ENCODE measurements around the gene SGSM2.

The SGSM2 gene

DNA sequence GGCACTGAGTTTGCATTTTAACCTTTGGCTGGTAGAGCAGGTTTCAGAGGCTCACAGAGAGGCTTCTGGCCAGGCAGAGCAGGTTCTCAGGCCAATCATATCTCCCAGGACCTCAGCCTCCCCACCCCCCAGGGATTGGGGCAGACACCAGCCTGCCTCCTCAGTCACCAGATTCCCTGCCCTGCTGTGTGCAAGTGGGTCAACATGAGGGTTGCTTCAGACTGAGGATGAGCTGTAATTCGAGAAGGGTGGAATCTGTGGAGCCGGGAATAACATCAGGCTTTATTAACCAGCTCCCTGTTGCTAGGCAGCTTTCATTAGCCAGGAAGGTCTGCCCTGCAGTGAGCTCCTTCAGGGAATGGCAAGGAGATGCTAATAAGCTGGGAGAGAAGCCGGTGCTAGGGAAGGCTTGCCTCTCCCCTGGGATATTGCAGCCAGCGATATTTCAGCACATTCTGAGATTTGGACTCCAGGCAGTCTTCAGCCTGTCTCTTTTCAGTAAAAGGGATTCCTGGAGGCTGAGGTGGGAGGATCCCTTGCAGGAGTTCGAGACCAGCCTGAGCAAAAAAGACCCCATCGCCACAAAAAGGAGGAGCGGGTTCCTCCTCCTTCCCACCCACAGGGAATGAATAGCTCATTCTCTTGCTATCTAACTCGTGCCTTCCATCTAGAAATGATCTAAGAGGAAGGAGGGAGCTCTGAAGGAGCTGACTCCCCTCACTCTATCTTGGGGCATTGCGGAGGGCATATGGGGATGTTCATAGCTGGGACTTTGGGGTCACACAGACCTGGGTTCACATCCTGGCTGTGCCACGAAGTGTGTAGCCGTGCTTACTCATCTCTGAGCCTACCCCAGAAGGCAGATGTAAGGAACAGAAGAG lies 10.7 kb downstream of the SGSM2 start:
- DNase-seq (ENCODE audit: low spot score in 2 of 2), result peak; percentile 70 to 74
- Histone ChIP-seq H3K36me3 (replicated peaks) (no peaks in the 10 kb centered on the region; the same call in 1 of the 2 replicates), H3K9me3 (no peaks in the 10 kb centered on the region), H3K27me3 (ENCODE audit: low read depth) (no peaks in the 10 kb centered on the region), H3K4me1 (no peaks in the 10 kb centered on the region), H3K4me3 (no peak overlapping the region)
- in situ Hi-C loops (cut with MboI; ENCODE audit: low sequenced_read_pairs), result no loop called here

DNA sequence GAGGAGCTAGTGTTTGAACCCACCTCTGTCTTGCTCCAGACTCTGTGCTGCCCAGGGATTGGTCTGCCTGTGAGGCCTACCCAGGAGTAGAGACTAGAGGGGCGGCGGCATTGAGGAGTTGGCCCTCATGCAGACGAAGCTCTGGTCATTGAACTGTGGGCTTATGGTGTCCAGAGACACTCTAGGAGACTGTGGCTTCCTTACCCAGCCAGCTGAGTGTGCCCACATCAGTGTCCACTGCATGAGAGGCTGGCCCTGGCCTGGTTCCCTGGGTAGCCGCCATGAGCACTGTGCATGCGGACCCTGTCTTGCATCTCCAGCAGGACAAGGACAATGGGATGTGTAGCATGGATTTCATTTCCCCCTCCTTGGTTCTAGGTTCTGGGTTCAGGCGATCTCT lies 14.0 kb downstream of the SGSM2 start:
- in situ Hi-C loops (cut with MboI; ENCODE audit: low sequenced_read_pairs), result no loop called here
- no peaks in the 10 kb centered on the region for H3K4me1 ChIP-seq
- H3K9me3 ChIP-seq, result no peaks in the 10 kb centered on the region
- no peaks in the 10 kb centered on the region for H3K36me3 ChIP-seq (replicated peaks)
- no peaks in the 10 kb centered on the region for H3K27me3 ChIP-seq (ENCODE audit: low read depth)
- no peak overlapping the region for H3K4me3 ChIP-seq
- no peak for DNase-seq (ENCODE audit: low spot score in 2 of 2)

DNA sequence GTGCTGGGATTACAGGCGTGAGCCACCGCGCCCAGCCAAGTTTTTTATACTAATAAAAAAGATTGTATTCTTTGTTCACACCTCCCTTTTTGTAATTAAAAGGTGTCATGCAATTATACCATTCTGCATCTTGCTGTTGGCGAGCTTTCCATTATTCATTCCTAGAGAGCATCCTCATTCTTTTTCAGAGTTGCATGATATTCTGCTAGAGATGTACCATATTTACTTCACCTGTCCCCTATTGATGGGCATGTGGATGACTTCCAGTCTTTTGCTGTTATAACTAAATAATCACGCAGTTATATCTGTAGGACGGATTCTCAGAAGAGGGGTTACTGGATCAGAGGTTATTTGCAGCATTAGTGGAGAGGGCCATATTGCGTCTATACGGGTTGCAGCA lies 17.0 kb downstream of the SGSM2 start:
- DNase-seq (ENCODE audit: low spot score in 2 of 2), result no peak
- H3K27me3 ChIP-seq (ENCODE audit: low read depth), result no peaks in the 10 kb centered on the region
- no peaks in the 10 kb centered on the region for H3K9me3 ChIP-seq
- H3K4me3 ChIP-seq, result no peak overlapping the region
- in situ Hi-C loops (cut with MboI; ENCODE audit: low sequenced_read_pairs), result no loop called here
- H3K4me1 ChIP-seq, result no peaks in the 10 kb centered on the region
- no peaks in the 10 kb centered on the region for H3K36me3 ChIP-seq (replicated peaks)

DNA sequence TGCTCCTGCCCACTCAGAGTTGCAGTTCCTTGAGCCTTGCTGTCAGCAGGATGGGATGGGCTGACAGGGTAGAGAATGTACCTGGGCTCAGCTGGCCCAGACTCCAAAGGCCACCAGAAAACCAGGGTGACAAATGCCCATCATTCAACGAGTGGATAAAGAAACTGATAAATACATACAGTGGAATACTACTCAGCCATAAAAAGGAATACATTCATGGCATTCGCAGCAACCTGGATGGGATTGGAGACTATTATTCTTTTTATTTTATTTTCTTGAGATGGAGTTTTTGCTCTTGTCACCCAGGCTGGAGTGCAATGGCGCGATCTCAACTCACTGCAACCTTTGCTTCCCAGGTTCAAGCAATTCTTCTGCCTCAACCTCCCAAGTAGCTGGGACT lies 19.9 kb downstream of the SGSM2 start:
- no peaks in the 10 kb centered on the region for H3K4me1 ChIP-seq
- H3K36me3 ChIP-seq (replicated peaks), result no peaks in the 10 kb centered on the region
- DNase-seq (ENCODE audit: low spot score in 2 of 2), result no peak

DNA sequence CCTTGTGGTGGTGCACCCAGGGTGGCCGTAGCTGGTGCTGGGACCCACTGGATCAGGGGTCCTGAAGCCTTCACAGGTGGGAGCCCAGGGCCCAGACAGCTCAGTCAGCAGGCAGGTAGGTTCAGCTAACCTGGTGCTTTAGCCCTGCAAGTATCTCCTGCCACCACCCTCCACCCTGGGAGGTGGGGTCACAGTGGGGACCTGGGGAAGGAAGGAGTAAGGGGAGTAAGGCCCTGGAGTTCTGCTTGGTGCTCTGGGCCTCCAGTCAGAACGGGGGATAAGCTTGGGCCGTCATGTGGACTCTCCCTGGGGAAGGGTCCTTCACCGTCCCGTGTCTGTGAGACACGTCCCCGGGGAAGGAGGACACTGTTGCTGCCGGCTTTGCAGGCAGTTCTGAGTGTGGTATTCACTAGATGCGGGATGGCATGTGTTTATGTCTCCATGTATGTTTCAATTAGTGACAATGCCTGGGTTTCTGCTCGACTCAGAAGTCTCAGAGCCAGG lies 20.7 kb downstream of the SGSM2 start:
- in situ Hi-C loops (cut with MboI; ENCODE audit: low sequenced_read_pairs), result no loop called here
- Histone ChIP-seq H3K4me1 (no peaks in the 10 kb centered on the region), H3K4me3 (no peak overlapping the region), H3K36me3 (replicated peaks) (no peaks in the 10 kb centered on the region), H3K9me3 (no peaks in the 10 kb centered on the region), H3K27me3 (ENCODE audit: low read depth) (no peaks in the 10 kb centered on the region)
- no peak for DNase-seq (ENCODE audit: low spot score in 2 of 2)

More for the DNA sequence above, 19.9 kb downstream of the SGSM2 start:
- Histone ChIP-seq H3K9me3 (no peaks in the 10 kb centered on the region), H3K27me3 (ENCODE audit: low read depth) (no peaks in the 10 kb centered on the region), H3K4me3 (no peak overlapping the region)
- in situ Hi-C loops (cut with MboI; ENCODE audit: low sequenced_read_pairs), result no loop called here

DNA sequence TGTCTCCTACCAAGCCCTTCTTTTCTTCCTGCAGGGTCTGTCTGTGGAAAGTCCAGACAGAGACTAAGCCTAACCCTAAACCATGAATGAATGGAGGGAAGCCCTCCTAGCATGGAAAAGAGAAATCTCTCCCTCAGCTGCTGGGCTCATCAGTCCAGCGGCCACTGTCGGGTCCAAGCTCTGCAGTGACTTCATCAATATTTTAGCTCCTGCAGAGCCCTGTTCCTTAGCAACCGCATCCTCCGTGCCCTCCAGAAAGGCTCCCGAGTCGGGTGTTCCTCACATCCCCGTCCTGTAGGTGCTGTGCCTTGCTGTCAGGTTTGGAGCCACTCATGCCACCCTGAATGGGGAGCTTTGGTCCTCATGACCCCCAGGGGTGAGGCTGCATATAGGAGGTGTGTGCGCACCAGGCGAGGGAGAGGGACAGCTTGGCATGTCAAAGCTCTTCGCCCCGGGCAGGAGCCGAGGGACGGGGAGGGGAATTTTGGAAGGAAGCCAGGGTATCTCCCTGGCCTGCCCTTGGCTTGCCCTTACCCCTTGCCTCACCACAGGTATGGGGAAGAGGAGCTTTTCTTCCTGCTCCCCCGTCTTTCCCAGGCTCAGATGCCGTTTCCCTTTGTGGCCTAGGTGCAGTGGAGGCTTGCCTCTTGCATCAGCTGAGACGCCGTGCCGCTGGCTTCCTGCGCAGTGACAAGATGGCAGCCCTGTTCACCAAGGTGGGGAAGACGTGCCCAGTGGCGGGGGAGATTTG lies 23.9 kb downstream of the SGSM2 start:
- Histone ChIP-seq H3K36me3 (replicated peaks) (peaks cover 4% of the 10 kb centered on the region), H3K27me3 (ENCODE audit: low read depth) (no peaks in the 10 kb centered on the region), H3K4me1 (no peaks in the 10 kb centered on the region), H3K4me3 (no peak overlapping the region), H3K9me3 (no peaks in the 10 kb centered on the region)
- DNase-seq (ENCODE audit: low spot score in 2 of 2), result no peak
- in situ Hi-C loops (cut with MboI; ENCODE audit: low sequenced_read_pairs), result no loop called here

DNA sequence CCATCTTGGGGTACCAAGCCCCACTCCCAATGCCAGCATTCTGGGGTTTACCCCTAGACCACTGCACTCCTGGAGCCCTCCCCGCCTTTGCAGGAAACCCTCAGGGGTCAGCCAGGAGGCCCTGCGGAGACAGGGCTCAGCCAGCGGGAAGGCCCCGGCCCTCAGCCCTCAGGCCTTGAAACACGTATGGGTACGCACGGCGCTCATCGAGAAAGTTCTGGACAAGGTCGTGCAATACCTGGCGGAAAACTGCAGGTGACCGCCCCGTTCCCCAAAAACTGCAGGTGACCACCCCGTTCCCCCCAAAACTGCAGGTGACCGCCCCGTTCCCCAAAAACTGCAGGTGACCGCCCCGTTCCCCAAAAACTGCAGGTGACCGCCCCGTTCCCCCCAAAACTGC lies 24.7 kb downstream of the SGSM2 start:
- Histone ChIP-seq H3K36me3 (replicated peaks) (peaks cover 5% of the 10 kb centered on the region), H3K27me3 (ENCODE audit: low read depth) (no peaks in the 10 kb centered on the region), H3K4me1 (no peaks in the 10 kb centered on the region), H3K9me3 (no peaks in the 10 kb centered on the region), H3K4me3 (no peak overlapping the region)
- in situ Hi-C loops (cut with MboI; ENCODE audit: low sequenced_read_pairs), result no loop called here
- no peak for DNase-seq (ENCODE audit: low spot score in 2 of 2)

DNA sequence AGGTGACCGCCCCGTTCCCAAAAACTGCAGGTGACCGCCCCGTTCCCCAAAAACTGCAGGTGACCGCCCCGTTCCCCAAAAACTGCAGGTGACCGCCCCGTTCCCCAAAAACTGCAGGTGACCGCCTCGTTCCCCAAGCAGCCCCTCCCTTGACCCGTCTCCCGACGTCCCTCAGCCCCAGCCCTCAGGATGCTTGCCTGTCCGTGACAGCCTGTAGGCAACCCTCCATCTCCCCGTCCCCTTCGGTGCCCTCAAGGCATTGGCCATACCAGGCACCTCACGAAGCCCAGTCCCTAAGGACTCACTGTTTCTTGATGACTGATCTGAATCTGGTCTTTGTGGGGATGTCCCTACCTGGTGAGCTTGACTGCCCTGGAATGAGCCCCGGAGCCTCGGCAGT lies 25.1 kb downstream of the SGSM2 start:
- in situ Hi-C loops (cut with MboI; ENCODE audit: low sequenced_read_pairs), result no loop called here
- Histone ChIP-seq H3K27me3 (ENCODE audit: low read depth) (no peaks in the 10 kb centered on the region), H3K9me3 (no peaks in the 10 kb centered on the region), H3K36me3 (replicated peaks) (peaks cover 5% of the 10 kb centered on the region), H3K4me1 (no peaks in the 10 kb centered on the region), H3K4me3 (no peak overlapping the region)
- DNase-seq (ENCODE audit: low spot score in 2 of 2), result no peak

DNA sequence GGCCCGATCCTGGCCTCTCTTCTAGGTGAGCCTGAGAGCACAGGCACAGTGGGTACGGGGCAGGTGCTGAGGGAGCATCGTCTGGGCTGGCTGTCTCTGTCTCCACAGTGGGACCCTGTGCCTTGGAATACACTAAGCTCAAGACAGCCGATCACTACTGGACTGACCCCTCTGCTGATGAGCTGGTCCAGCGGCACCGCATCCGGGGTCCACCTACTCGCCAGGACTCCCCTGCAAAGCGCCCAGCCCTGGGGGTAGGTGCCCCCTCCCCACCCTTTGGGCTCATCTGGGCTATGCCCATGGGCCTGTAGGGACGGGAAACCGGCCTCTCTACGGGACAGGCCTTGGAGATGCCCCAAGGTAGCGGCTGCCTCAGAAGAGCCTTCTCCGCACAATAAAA lies 25.6 kb downstream of the SGSM2 start:
- Histone ChIP-seq H3K9me3 (no peaks in the 10 kb centered on the region), H3K4me1 (no peaks in the 10 kb centered on the region), H3K27me3 (ENCODE audit: low read depth) (no peaks in the 10 kb centered on the region), H3K36me3 (replicated peaks) (peaks cover 5% of the 10 kb centered on the region), H3K4me3 (no peak overlapping the region)
- in situ Hi-C loops (cut with MboI; ENCODE audit: low sequenced_read_pairs), result no loop called here
- DNase-seq (ENCODE audit: low spot score in 2 of 2), result no peak

DNA sequence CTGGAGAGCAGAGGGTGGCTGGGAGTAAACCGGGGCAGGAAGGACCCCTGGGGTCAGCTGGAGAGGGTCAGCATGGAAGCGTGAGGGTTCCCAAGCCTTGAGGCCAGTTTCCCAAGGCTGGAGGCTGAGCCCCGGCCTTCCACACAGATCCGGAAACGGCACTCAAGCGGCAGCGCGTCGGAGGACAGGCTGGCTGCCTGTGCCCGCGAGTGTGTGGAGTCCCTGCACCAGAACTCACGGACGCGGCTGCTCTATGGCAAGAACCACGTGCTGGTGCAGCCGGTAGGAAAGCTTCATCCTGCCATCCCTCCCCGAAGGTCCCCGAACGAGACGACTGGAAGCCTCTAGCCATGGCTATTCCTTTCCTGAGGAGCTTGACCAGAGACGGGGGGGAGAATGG lies 26.0 kb downstream of the SGSM2 start:
- in situ Hi-C loops (cut with MboI; ENCODE audit: low sequenced_read_pairs), result no loop called here
- Histone ChIP-seq H3K4me3 (no peak overlapping the region), H3K27me3 (ENCODE audit: low read depth) (no peaks in the 10 kb centered on the region), H3K4me1 (no peaks in the 10 kb centered on the region), H3K9me3 (no peaks in the 10 kb centered on the region), H3K36me3 (replicated peaks) (peaks cover 5% of the 10 kb centered on the region)
- DNase-seq (ENCODE audit: low spot score in 2 of 2), result no peak

DNA sequence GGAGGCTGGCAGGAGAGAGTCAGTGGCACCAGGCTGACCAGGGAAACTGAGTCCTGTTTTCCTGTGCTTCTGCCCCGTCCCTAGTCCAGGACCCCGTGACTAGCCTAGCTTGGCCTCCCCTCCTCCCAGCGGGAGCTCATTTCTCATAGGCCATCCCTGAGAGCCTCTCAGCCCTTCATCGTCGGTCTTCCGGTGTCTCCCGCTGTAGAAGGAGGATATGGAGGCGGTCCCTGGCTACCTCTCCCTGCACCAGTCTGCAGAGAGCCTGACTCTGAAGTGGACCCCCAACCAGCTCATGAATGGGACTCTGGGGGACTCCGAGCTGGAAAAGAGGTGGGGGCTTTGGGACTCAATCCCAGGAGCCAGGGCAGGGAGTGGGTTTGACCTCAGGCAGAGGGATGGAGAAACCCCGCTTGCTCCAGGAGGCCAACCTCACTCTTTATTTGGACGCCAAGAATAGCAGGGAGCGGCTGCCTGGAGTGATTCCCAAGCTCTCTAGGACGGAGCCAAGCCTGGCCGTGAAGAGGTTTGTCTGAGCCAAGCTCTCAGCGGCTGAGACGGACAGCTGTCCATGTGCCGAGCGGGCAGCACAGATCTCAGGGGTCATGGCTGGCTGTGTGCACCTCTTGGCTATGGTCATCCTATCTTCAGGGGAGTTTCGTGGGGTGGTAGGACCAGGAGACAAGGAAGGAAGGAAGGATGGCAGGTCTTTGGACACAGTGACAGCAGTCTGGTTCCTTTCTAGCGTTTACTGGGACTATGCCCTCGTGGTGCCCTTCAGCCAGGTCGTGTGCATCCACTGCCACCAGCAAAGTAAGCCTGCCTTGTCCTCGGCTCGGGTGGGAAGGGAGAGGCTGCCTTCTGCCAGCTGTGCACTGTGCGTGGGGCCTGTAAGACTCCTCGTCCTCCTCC lies 26.8 kb downstream of the SGSM2 start:
- Histone ChIP-seq H3K4me1 (no peaks in the 10 kb centered on the region), H3K27me3 (ENCODE audit: low read depth) (no peaks in the 10 kb centered on the region), H3K36me3 (replicated peaks) (peaks cover 5% of the 10 kb centered on the region), H3K4me3 (no peak overlapping the region), H3K9me3 (no peaks in the 10 kb centered on the region)
- no peak for DNase-seq (ENCODE audit: low spot score in 2 of 2)
- in situ Hi-C loops (cut with MboI; ENCODE audit: low sequenced_read_pairs), result no loop called here

DNA sequence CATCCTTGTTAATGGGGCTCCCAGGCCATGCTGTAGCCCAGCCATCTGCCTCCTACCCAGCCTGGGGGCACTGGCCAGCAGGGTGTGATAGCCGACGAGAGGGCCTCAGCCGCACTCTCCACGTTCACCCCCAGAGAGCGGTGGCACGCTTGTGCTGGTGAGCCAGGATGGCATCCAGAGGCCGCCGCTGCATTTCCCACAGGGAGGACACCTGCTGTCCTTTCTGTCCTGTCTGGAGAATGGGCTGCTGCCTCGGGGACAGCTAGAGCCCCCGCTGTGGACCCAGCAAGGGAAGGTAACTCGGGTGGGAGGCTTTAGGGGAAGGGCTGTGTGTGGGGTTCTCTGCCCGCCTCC lies 27.4 kb downstream of the SGSM2 start:
- Histone ChIP-seq H3K9me3 (no peaks in the 10 kb centered on the region), H3K4me1 (no peaks in the 10 kb centered on the region), H3K36me3 (replicated peaks) (peaks cover 5% of the 10 kb centered on the region), H3K27me3 (ENCODE audit: low read depth) (no peaks in the 10 kb centered on the region), H3K4me3 (no peak overlapping the region)
- in situ Hi-C loops (cut with MboI; ENCODE audit: low sequenced_read_pairs), result no loop called here
- DNase-seq (ENCODE audit: low spot score in 2 of 2), result no peak

DNA sequence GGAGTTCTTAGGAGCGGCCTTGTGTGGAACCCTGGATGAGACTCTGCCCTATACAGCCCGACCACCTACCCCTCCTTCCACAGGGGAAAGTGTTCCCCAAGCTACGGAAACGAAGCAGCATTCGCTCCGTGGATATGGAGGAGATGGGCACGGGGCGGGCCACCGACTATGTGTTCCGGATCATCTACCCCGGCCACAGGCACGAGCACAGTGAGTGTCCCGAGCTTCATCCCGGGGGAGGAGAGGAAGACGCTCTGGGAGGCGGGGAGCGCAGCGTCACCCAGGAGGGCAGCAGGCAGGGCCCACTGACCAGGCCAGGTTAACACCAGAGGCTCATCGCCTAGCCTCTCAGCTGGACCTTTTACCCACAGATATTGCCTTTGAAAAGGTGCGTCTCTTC lies 27.8 kb downstream of the SGSM2 start:
- no peak overlapping the region for H3K4me3 ChIP-seq
- DNase-seq (ENCODE audit: low spot score in 2 of 2), result no peak
- in situ Hi-C loops (cut with MboI; ENCODE audit: low sequenced_read_pairs), result no loop called here
- H3K36me3 ChIP-seq (replicated peaks), result peaks cover 5% of the 10 kb centered on the region
- H3K27me3 ChIP-seq (ENCODE audit: low read depth), result no peaks in the 10 kb centered on the region
- no peaks in the 10 kb centered on the region for H3K4me1 ChIP-seq
- no peaks in the 10 kb centered on the region for H3K9me3 ChIP-seq

Data from HAP-1 (cell line).